GM18526 (cell line): ENCODE results near the gene MINDY2.

Experiments used
- POLR2A ChIP-seq: IDR thresholded peaks from 3 replicates; pipeline ENCODE4 v1.6.1; 2011; ENCODE audit not compliant: insufficient read length; ENCODE audit errors: extremely low read depth

Gene MINDY2, protein sequence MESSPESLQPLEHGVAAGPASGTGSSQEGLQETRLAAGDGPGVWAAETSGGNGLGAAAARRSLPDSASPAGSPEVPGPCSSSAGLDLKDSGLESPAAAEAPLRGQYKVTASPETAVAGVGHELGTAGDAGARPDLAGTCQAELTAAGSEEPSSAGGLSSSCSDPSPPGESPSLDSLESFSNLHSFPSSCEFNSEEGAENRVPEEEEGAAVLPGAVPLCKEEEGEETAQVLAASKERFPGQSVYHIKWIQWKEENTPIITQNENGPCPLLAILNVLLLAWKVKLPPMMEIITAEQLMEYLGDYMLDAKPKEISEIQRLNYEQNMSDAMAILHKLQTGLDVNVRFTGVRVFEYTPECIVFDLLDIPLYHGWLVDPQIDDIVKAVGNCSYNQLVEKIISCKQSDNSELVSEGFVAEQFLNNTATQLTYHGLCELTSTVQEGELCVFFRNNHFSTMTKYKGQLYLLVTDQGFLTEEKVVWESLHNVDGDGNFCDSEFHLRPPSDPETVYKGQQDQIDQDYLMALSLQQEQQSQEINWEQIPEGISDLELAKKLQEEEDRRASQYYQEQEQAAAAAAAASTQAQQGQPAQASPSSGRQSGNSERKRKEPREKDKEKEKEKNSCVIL

GRCh38 chr15:58770857-58771620 lies at the start of gene MINDY2:
MINDY2 (plus strand) TSS chr15:58771302; CDS start chr15:58771396, 94 bp downstream.
- peak; percentile 78 for TF ChIP-seq POLR2A

- no peak for TF ChIP-seq POLR2A
Measured at GRCh38 chr15:58724466-58724865, 46.6 kb upstream of the MINDY2 start.

- no peak for TF ChIP-seq POLR2A
Measured at GRCh38 chr15:58726867-58727266, 44.2 kb upstream of the MINDY2 start.

- TF ChIP-seq POLR2A, result no peak
Measured at GRCh38 chr15:58731756-58732535, 39.2 kb upstream of the MINDY2 start.

GRCh38 chr15:58732625-58733363 lies 38.3 kb upstream of the MINDY2 start:
- TF ChIP-seq POLR2A, result no peak

DNA sequence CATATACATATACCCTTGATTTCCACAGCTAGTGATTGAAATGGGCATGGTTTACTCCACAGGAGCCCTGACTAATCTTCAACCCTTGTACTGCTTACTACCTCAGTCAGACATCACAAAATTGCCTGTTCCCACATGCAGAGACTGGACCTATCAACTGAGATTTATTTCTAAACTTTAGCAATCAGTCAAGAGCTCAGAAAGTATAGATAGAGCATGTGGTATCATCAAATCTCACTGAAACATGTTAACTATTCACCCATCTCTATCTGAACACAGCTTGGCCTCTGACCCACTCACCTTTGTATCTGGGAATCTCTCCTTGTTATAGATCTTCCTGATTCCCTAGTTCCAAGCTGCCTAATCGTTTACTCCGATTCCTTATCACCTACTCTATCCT lies 36.2 kb upstream of the MINDY2 start:
- no peak for TF ChIP-seq POLR2A

GRCh38 chr15:58736018-58736643 lies 35.0 kb upstream of the MINDY2 start:
- no peak for TF ChIP-seq POLR2A

GRCh38 chr15:58737298-58737697 lies 33.8 kb upstream of the MINDY2 start:
- no peak for TF ChIP-seq POLR2A

DNA sequence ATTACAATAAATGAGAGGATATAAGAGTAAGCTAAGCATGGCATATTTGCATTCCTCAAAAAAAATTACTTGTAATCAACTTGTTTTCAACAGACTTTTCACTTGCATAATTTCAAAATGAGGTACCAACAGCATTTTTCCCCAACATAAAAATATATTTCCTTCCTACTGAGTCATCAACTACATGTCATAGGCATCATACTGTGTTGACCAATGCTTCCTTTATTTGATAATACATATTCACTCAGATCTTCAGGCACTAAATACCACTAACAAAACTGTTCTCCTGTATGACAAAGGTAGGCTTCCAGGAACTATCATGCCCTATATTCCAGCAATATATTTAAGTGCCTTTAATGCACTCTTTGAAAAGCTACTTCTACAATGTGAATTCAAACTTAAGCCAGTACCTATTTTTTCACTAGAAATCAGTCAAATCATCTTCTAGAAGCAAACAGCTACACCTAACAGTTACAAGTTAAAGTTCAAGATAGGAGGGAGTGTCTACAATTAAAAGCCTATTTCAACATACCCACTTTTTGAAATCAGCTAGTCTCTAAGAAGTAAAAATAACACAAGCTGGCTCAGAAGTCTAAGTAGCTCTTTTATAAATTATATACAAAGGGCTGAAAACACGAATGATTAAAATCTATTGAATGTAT lies 32.9 kb upstream of the MINDY2 start:
- TF ChIP-seq POLR2A, result no peak

DNA sequence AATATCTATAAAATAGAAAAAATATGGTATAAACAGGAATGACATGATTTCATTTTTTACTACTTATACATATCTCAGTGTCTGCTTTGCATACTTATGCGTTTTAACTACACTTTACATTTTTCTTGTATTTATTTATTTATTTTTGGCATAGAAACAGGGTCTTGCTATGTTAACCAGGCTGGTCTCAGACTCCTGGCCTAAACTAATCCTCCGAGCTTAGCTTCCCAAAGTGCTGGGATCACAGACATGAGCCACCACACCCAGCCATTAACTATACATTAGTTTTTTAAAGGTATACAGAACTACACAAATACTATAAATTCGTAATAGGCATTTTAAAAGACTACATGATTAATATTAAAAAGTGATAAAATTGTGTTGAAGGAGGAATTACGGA lies 30.7 kb upstream of the MINDY2 start:
- no peak for TF ChIP-seq POLR2A

DNA sequence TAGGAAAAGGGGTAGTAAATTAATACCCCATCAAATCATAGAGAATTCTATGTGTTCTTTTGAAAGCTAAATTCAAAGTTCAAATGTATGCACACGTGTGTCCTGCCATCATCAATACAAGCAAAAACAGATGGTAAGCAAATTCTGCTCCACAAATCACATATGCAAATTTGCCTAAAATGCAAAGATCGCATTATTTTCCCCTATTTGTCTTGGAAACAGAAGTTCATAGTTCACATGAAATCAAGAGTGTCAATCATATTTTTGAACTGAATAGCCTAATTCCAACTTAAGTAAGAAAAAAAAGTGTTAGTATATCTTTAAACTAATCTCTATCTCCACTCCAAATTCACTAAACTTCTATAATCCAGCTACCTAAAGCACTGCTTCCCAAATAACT lies 30.1 kb upstream of the MINDY2 start:
- no peak for TF ChIP-seq POLR2A

- TF ChIP-seq POLR2A, result no peak
Measured at GRCh38 chr15:58742022-58742813, 28.9 kb upstream of the MINDY2 start.

- TF ChIP-seq POLR2A, result no peak
Measured at GRCh38 chr15:58742819-58743502, 28.1 kb upstream of the MINDY2 start.
